H1 (cell line): Measurements from ENCODE around the gene RPL36AL. TPM values are rescaled to one million over a fixed set of nuclear protein-coding genes. Genes with fewer than 3 reads are reported as not detected.

Experiments
- GTF2F1 ChIP-seq: IDR thresholded peaks from 2 replicates; pipeline ENCODE4 v1.6.1; 2012; ENCODE audit warnings: low read depth, low read length, improper control_type of control experiment, borderline replicate concordance
- POLR2AphosphoS5 ChIP-seq: IDR thresholded peaks from 2 replicates; pipeline ENCODE4 v1.6.1; 2011; ENCODE audit warnings: low read depth, low read length
- SAP30 ChIP-seq: fragments of 300-600 bp; sonication (generic); IDR thresholded peaks from 2 replicates; pipeline ENCODE4 v1.7.1; 2012; ENCODE audit warnings: low read length, moderate library complexity, mild to moderate bottlenecking, inconsistent platforms; ENCODE audit not compliant: insufficient read depth, insufficient replicate concordance
- TAF1 ChIP-seq: IDR thresholded peaks from 2 replicates; pipeline ENCODE4 v1.6.1; 2011; ENCODE audit warnings: mild to moderate bottlenecking, low read depth, low read length
- TAF7 ChIP-seq: optimal IDR thresholded peaks from 2 replicates; pipeline ENCODE3; 2011; ENCODE audit warnings: low read depth, mild to moderate bottlenecking, inconsistent platforms, low read length, moderate library complexity, borderline replicate concordance
- TEAD4 ChIP-seq: IDR thresholded peaks from 2 replicates; pipeline ENCODE4 v1.6.1; 2012; ENCODE audit warnings: low read depth, low read length, inconsistent platforms, mixed read lengths
- polyA plus RNA-seq, 7 experiments: library from polyadenylated mRNA; depleted of rRNA in 3 of 7; stranded (reverse) in 5 of 7; unstranded in 2 of 7; fragments of >200 nt in 5 of 7; fragments of 200-250 nt in 2 of 7; gene quantifications; 1 replicate in 5 of 7; 2 replicates in 1 of 7; 4 replicates in 1 of 7; pipeline versions ENCODE4 v1.2.1 to v1.2.3, GENCODE V29; 2011 to 2013; ENCODE audit warnings: missing spikeins in 2 of 7, mixed read lengths in 2 of 7
- total RNA-seq: library from RNA; stranded (reverse); fragmentation: NEBNext Ultra II Directional; extraction: Animal tissue kit (Norgen Biotek cat#: 25700); gene quantifications from 2 replicates; pipeline ENCODE4 v1.2.1, GENCODE V29; 2021

RPL36AL gene
- total and polyA plus RNA-seq, 2 of the 8 experiments (the other 6 are each of a cell fraction or from before 2014, with no cell fraction given) = 138 to 230 TPM

DNA sequence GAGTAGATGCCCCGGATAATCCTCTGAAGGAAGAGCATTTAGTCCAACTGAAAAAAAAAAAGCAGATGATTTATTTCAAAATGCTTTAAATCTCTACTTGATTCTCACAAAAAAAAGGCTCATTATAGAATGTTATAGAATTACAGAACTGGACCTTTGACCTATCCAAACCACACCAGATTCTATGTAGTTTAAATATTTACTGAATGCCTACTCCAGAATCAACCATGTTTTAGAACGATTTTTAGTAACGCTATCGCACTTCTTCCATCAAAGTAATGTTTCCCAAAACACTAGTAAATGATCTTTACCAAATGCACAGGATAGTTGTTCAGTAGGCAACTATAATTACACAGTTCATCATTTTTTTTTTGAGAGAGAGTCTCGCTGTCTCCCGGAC lies 36.8 kb downstream of the RPL36AL start (continued):
- no peak for TF ChIP-seq TAF7
- no peak for TF ChIP-seq TEAD4
- no peak for TF ChIP-seq GTF2F1
- no peak for TF ChIP-seq TAF1
- TF ChIP-seq POLR2AphosphoS5 = no peak
- TF ChIP-seq SAP30 = no peak
- TF ChIP-seq, all 59 proteins: peak for 0
